Neural crest cell (in vitro differentiated cells): ENCODE results near the gene GLB1L2. TPM values are rescaled to one million over a fixed set of nuclear protein-coding genes. Genes with fewer than 3 reads are reported as not detected.

ENCODE experiments used
- DNase-seq: peaks from one replicate; pipeline ENCODE4 v3.0.0; 2021; ENCODE audit warnings: low read depth, mixed read lengths, low spot score
- H3K27ac Mint-ChIP-seq: one replicate; pipeline ENCODE4 v1.8.0; 2021; ENCODE audit warnings: mild to moderate bottlenecking, mixed read lengths; ENCODE audit not compliant: unreplicated experiment
- H3K27me3 Mint-ChIP-seq: 2 replicates; pipeline ENCODE4 v1.8.0; 2021; ENCODE audit warnings: low read depth, mild to moderate bottlenecking, mixed read lengths
- H3K36me3 Mint-ChIP-seq: 2 replicates; pipeline ENCODE4 v1.8.0; 2021; ENCODE audit warnings: low read depth, mild to moderate bottlenecking, mixed read lengths
- H3K4me1 Mint-ChIP-seq: 2 replicates; pipeline ENCODE4 v1.8.0; 2021; ENCODE audit warnings: mixed read lengths
- H3K4me3 Mint-ChIP-seq: one replicate; pipeline ENCODE4 v1.8.0; 2021; ENCODE audit warnings: mild to moderate bottlenecking, mixed read lengths
- H3K9me3 Mint-ChIP-seq: 2 replicates; pipeline ENCODE4 v1.8.0; 2021; ENCODE audit warnings: mixed read lengths
- total RNA-seq: library from RNA; stranded (reverse); gene quantifications from 2 replicates; pipeline ENCODE4 v1.2.1, GENCODE V29; 2021
- TF ChIP-seq, protein P1 (sequence below): fragments of 200-600 bp; sonication (generic); conservative IDR thresholded peaks from 2 replicates; pipeline ENCODE4 v1.5.0; 2021; ENCODE audit warnings: antibody characterized with exemption, mild to moderate bottlenecking

GLB1L2 gene
- total RNA-seq, 1 donor from 2014 or later: 15.4 TPM

DNA sequence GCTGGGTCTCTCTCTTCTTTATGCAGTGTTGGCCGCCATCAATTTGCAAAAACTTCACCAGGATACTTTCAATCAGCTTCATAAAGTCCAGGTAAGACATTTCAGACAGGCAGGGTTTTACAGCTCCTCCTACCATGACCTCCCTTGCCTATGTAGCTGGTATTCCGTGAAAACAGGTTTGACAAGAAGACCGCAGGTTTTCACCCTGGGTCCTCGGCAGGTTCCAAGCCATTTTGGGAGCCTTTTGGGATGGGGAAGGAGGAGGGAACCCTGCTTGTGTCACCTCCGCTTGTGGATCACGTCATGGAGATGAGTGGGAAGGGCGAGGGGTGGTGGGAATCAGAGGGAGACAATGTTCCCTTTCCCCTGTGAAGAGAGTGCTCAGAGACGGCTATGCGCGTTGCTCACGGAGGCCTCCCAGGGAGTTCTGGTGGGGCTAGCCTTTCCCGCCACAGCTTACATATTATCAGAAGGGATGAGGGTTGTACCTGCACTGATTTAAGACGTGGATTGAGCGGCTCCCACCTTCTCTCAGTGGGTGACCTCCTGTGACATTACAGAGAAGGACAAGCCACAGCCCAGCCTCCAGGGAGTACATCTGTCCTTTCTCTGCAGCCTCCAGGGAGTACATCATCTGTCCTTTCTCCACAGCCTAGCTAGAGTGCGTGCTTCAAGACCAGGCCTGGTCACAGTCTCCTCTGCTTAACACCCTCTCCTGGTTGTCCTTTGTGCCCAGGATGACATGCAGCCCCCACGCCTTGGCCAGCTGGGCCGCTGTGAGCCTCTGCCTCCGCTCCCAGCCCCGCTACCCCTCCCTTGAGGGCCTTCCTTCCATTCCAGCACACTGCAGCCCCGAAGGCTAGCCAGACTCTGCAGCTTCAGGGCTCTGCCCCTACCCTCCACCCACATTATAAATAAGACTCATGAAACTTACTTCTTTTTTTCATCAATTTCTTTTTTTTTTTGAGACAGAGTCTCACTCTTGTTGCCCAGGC lies 38.4 kb upstream of the GLB1L2 start:
- Mint-ChIP-seq H3K27me3 (peaks cover 12% of the 10 kb centered on the region), H3K36me3 (no peaks in the 10 kb centered on the region), H3K4me3 (no peak overlapping the region), H3K27ac (no peak overlapping the region), H3K4me1 (peaks cover 9% of the 10 kb centered on the region), H3K9me3 (no peaks in the 10 kb centered on the region)
- TF ChIP-seq, protein P1, sequence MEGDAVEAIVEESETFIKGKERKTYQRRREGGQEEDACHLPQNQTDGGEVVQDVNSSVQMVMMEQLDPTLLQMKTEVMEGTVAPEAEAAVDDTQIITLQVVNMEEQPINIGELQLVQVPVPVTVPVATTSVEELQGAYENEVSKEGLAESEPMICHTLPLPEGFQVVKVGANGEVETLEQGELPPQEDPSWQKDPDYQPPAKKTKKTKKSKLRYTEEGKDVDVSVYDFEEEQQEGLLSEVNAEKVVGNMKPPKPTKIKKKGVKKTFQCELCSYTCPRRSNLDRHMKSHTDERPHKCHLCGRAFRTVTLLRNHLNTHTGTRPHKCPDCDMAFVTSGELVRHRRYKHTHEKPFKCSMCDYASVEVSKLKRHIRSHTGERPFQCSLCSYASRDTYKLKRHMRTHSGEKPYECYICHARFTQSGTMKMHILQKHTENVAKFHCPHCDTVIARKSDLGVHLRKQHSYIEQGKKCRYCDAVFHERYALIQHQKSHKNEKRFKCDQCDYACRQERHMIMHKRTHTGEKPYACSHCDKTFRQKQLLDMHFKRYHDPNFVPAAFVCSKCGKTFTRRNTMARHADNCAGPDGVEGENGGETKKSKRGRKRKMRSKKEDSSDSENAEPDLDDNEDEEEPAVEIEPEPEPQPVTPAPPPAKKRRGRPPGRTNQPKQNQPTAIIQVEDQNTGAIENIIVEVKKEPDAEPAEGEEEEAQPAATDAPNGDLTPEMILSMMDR: no peak
- no peak for DNase-seq

DNA sequence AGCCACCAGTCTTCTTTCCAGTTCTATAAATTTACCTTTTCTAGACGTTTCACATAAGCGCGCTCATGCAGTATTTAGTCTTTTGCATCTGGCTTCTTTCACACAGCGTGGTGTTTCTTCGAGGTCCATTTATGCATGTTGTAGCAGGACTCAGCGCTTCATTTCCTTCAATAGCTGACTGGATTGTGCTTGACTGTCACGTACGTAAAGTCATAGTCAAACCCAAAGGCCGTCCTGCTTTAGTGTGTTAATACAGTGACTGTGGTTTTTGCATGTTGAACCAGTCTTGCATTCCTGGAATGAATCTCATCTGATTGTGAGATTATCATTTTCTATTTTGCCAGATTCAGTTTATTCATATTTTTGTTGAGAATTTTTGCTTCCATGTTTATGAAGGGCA lies 37.1 kb upstream of the GLB1L2 start:
- TF ChIP-seq, protein P1: no peak
- Mint-ChIP-seq H3K4me3 (no peak overlapping the region), H3K36me3 (no peaks in the 10 kb centered on the region), H3K9me3 (no peaks in the 10 kb centered on the region), H3K4me1 (peaks cover 1% of the 10 kb centered on the region), H3K27ac (no peak overlapping the region), H3K27me3 (peaks cover 10% of the 10 kb centered on the region)
- DNase-seq: no peak

DNA sequence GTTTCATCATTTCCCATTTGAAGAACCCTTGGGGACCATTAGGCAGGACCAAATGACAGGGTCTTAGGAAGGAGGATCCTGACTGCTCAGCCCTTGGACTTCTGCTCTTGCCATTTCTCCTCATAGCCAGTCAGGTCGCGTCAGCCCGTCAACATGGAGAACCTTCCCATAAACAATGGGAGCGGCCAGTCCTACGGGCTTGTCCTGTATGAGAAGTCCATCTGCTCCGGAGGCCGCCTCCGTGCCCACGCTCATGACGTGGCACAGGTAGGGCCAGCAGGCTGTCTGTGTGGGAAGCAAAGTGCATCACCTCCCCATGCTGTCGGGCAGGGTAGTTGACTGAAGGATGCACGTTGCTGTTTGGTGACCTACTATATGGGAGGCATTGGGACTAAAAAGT lies 19.6 kb upstream of the GLB1L2 start:
- DNase-seq: no peak
- peaks cover 15% of the 10 kb centered on the region for H3K9me3 Mint-ChIP-seq
- no peak overlapping the region for H3K27ac Mint-ChIP-seq
- peaks cover 6% of the 10 kb centered on the region for H3K27me3 Mint-ChIP-seq
- no peaks in the 10 kb centered on the region for H3K4me1 Mint-ChIP-seq
- no peak overlapping the region for H3K4me3 Mint-ChIP-seq
- H3K36me3 Mint-ChIP-seq: peaks cover 2% of the 10 kb centered on the region
- TF ChIP-seq, protein P1: no peak

DNA sequence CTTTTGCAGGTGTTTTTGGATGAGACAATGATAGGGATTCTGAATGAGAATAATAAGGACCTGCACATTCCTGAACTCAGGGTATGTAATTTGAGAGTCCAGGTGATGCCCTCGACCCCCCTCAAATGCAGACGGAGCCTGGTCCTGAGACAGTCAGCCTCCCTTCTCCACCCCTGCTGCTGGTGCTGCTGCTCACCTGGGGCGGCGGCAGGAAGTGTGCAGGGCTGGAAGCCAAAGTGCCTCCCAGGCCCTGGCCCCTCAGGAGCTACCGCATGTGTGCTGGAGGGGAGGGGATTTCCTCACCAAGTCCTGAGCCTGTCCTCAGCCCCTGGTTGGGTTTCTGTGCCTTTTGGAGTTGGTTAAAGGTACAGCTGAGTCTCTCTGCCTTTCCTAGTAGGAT lies 19.0 kb upstream of the GLB1L2 start:
- H3K27me3 Mint-ChIP-seq: peaks cover 7% of the 10 kb centered on the region
- H3K4me1 Mint-ChIP-seq: no peaks in the 10 kb centered on the region
- TF ChIP-seq, protein P1: no peak
- DNase-seq: no peak
- no peak overlapping the region for H3K4me3 Mint-ChIP-seq
- peaks cover 2% of the 10 kb centered on the region for H3K36me3 Mint-ChIP-seq
- H3K27ac Mint-ChIP-seq: no peak overlapping the region
- H3K9me3 Mint-ChIP-seq: peaks cover 9% of the 10 kb centered on the region

DNA sequence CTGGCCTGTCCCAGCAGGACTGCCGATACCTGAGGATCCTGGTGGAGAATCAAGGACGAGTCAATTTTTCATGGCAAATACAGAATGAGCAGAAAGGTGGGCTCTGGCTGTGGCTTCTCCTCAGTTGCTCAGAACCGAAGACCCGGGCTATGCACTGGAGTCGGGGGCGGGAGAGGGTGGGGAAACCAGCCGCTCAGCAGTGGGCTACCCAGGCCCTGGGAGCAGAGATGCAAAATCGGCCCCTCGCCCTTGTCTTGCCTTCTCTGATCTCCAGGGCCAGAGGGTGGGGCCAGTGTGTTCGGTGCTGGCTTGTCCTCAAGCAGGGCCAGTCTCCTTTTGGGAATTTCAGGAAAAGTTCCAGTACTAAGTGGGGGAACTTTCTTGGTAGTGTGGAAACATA lies 18.4 kb upstream of the GLB1L2 start:
- no peak overlapping the region for H3K27ac Mint-ChIP-seq
- peaks cover 7% of the 10 kb centered on the region for H3K27me3 Mint-ChIP-seq
- TF ChIP-seq, protein P1: no peak
- peaks cover 2% of the 10 kb centered on the region for H3K36me3 Mint-ChIP-seq
- no peaks in the 10 kb centered on the region for H3K4me1 Mint-ChIP-seq
- H3K9me3 Mint-ChIP-seq: peaks cover 7% of the 10 kb centered on the region
- no peak overlapping the region for H3K4me3 Mint-ChIP-seq
- DNase-seq: no peak
